ENCODE results near the gene C1QTNF2. TPM values are rescaled to one million over a fixed set of nuclear protein-coding genes. Genes with fewer than 3 reads are reported as not detected.

The C1QTNF2 gene
- total and polyA plus RNA-seq, 2 donors from 2014 or later = 1.4 to 2.8 TPM

DNA sequence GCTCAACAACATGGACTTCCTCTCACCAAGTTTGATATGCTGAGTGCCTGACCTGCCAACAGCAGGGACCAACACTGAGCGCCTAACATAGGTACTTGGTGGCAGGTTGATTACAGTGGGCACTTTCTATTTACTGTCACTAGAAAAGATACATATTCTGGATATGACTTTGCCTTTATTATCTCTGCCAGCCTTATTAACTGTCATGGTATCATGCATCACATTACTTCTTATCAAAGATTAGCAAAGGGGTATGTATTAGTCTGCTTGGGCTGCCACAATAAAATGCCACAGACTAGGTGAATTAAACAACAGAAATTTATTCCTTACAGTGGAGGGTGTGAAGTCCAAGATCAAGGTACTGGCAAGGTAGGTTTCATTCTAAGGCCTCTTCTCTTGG lies 14.3 kb upstream of the C1QTNF2 start:
- Histone ChIP-seq H3K36me3 (ENCODE audit: control insufficient read depth in 2 of 3, insufficient read depth in 3 of 3, low read length in 3 of 3) (no peaks in the 10 kb centered on the region), H3K4me1 (ENCODE audit: control insufficient read depth in 2 of 3, insufficient read depth in 2 of 3, low read depth in 1 of 3, low read length in 3 of 3) (no peaks in the 10 kb centered on the region), H3K27me3 (ENCODE audit: control insufficient read depth, insufficient read depth, low read length) (no peaks in the 10 kb centered on the region), H3K27ac (ENCODE audit: low read depth in 2 of 2, low read length in 2 of 2) (no peak overlapping the region), H3K4me3 (ENCODE audit: low read length in 3 of 3) (no peak overlapping the region), H3K9me3 (ENCODE audit: control insufficient read depth in 2 of 3, insufficient read depth in 1 of 3, low read length in 3 of 3) (peaks cover 0 to 6% (median 0%) of the 10 kb centered on the region in 3 donors), H3K9ac (ENCODE audit: low read length in 3 of 3) (no peak overlapping the region)
- TF ChIP-seq, protein P1, sequence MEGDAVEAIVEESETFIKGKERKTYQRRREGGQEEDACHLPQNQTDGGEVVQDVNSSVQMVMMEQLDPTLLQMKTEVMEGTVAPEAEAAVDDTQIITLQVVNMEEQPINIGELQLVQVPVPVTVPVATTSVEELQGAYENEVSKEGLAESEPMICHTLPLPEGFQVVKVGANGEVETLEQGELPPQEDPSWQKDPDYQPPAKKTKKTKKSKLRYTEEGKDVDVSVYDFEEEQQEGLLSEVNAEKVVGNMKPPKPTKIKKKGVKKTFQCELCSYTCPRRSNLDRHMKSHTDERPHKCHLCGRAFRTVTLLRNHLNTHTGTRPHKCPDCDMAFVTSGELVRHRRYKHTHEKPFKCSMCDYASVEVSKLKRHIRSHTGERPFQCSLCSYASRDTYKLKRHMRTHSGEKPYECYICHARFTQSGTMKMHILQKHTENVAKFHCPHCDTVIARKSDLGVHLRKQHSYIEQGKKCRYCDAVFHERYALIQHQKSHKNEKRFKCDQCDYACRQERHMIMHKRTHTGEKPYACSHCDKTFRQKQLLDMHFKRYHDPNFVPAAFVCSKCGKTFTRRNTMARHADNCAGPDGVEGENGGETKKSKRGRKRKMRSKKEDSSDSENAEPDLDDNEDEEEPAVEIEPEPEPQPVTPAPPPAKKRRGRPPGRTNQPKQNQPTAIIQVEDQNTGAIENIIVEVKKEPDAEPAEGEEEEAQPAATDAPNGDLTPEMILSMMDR (IDR thresholded peaks at IDR 0.05; ENCODE audit: borderline replicate concordance, extremely low read depth, insufficient read depth) = no peak
- intact Hi-C loops (cut with DNase I) = no loop called here
- FAIRE-seq (no peak), DNase-seq (no peak)

DNA sequence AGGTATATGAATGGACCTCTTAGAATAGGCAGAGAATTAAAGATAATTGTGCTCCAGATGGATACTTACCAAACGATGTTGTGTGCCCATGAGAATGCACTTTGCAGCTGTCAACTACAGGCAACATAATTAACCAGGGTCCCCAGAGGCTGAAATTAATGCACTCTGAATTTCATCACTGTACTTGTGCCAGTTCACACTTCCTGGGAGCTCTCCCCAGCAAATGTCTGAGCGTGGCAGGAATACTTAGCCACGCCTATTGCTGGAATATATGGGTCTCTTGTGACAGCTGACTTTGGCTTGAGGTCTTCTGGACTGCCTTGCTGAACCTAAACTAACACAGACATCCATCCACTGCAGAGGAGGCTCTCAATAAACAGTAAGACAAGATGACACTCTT lies 11.9 kb upstream of the C1QTNF2 start:
- FAIRE-seq (no peak), DNase-seq (no peak)
- no peaks in the 10 kb centered on the region for H3K4me1 ChIP-seq (ENCODE audit: control insufficient read depth in 2 of 3, insufficient read depth in 2 of 3, low read depth in 1 of 3, low read length in 3 of 3)
- H3K36me3 ChIP-seq (ENCODE audit: control insufficient read depth in 2 of 3, insufficient read depth in 3 of 3, low read length in 3 of 3) = no peaks in the 10 kb centered on the region
- peaks cover 0 to under 1% (median 0%) of the 10 kb centered on the region in 3 donors for H3K9me3 ChIP-seq (ENCODE audit: control insufficient read depth in 2 of 3, insufficient read depth in 1 of 3, low read length in 3 of 3)
- H3K9ac ChIP-seq (ENCODE audit: low read length in 3 of 3) = no peak overlapping the region
- no peak overlapping the region for H3K4me3 ChIP-seq (ENCODE audit: low read length in 3 of 3)
- intact Hi-C loops (cut with DNase I) = no loop called here
- H3K27ac ChIP-seq (ENCODE audit: low read depth in 2 of 2, low read length in 2 of 2) = no peak overlapping the region
- no peaks in the 10 kb centered on the region for H3K27me3 ChIP-seq (ENCODE audit: control insufficient read depth, insufficient read depth, low read length)
- TF ChIP-seq, protein P1 (IDR thresholded peaks at IDR 0.05; ENCODE audit: borderline replicate concordance, extremely low read depth, insufficient read depth) = no peak

DNA sequence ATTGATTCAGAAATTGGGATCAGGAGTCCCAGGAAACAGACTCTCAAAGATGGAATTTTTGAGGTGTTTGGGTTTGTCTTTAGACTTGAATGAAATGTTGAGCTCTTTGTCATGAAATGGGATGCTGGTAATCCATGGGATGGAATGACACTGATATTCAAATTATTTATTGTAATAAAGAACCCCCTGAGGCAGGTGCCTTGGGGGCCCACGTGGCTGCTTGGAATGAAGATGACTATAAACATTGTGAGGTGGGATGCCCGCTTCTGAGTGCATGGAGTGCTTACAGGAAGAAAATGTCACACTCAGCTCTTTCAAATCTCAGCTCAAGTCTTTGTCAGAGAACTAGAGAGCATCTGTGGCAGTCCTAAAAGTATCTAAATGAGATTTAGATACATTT lies 9.6 kb upstream of the C1QTNF2 start:
- no peak for FAIRE-seq
- H3K36me3 ChIP-seq (ENCODE audit: control insufficient read depth in 2 of 3, insufficient read depth in 3 of 3, low read length in 3 of 3) = no peaks in the 10 kb centered on the region
- H3K9me3 ChIP-seq (ENCODE audit: control insufficient read depth in 2 of 3, insufficient read depth in 1 of 3, low read length in 3 of 3) = no peaks in the 10 kb centered on the region
- no peak overlapping the region for H3K27ac ChIP-seq (ENCODE audit: low read depth in 2 of 2, low read length in 2 of 2)
- DNase-seq = no peak
- no peak overlapping the region for H3K4me3 ChIP-seq (ENCODE audit: low read length in 3 of 3)
- intact Hi-C loops (cut with DNase I) = no loop called here
- no peaks in the 10 kb centered on the region for H3K27me3 ChIP-seq (ENCODE audit: control insufficient read depth, insufficient read depth, low read length)
- H3K4me1 ChIP-seq (ENCODE audit: control insufficient read depth in 2 of 3, insufficient read depth in 2 of 3, low read depth in 1 of 3, low read length in 3 of 3) = no peaks in the 10 kb centered on the region
- TF ChIP-seq, protein P1 (IDR thresholded peaks at IDR 0.05; ENCODE audit: borderline replicate concordance, extremely low read depth, insufficient read depth) = no peak
- no peak overlapping the region for H3K9ac ChIP-seq (ENCODE audit: low read length in 3 of 3)

DNA sequence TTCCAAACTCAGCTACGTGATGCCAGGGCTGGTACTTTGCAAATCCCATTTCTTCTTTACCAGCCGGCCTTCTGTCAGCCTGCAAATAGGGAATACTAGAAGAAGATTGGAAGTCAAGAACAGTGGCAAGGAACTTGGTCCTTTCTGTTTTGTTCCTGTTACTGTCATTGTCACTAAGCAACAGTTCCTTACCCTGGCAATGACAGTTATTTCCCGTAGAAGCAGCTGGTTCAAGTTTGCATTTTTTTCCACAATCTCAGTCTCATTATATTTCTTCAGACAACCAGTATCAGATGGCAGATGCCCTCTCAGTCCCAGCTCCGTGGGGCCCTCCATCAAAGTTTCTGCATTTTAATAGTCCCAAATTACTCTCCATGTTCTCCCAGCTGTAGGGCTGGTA lies 9.1 kb upstream of the C1QTNF2 start:
- no peaks in the 10 kb centered on the region for H3K9me3 ChIP-seq (ENCODE audit: control insufficient read depth in 2 of 3, insufficient read depth in 1 of 3, low read length in 3 of 3)
- TF ChIP-seq, protein P1 (IDR thresholded peaks at IDR 0.05; ENCODE audit: borderline replicate concordance, extremely low read depth, insufficient read depth) = no peak
- no peak overlapping the region for H3K4me3 ChIP-seq (ENCODE audit: low read length in 3 of 3)
- H3K27me3 ChIP-seq (ENCODE audit: control insufficient read depth, insufficient read depth, low read length) = no peaks in the 10 kb centered on the region
- H3K4me1 ChIP-seq (ENCODE audit: control insufficient read depth in 2 of 3, insufficient read depth in 2 of 3, low read depth in 1 of 3, low read length in 3 of 3) = no peaks in the 10 kb centered on the region
- no peak overlapping the region for H3K9ac ChIP-seq (ENCODE audit: low read length in 3 of 3)
- no peak for FAIRE-seq
- H3K27ac ChIP-seq (ENCODE audit: low read depth in 2 of 2, low read length in 2 of 2) = no peak overlapping the region
- H3K36me3 ChIP-seq (ENCODE audit: control insufficient read depth in 2 of 3, insufficient read depth in 3 of 3, low read length in 3 of 3) = no peaks in the 10 kb centered on the region
- intact Hi-C loops (cut with DNase I) = no loop called here
- peak in 1 of 5 donors; percentile 28 for DNase-seq
